SK-N-SH (cell line): Measurements from ENCODE around the gene ITPRIPL2. TPM values are rescaled to one million over a fixed set of nuclear protein-coding genes. Genes with fewer than 3 reads are reported as not detected.

ENCODE experiments used
- CTCF ChIA-PET: fragments of 300-600, 350-600 bp; formaldehyde crosslinking; extraction: SDS; loops from one replicate; lab custom pipeline; 2021; lab: Yijun Ruan, JAX
- POLR2A ChIA-PET: fragments of 350-600 bp; sonication (Branson Sonifier 250); formaldehyde crosslinking; extraction: SDS; loops from one replicate; lab custom pipeline; 2020; ENCODE audit warnings: antibody characterized with exemption, inconsistent platforms; lab: Yijun Ruan, JAX
- DNase-seq: peaks from one replicate; pipeline ENCODE4 v3.0.0; 2012
- H2AFZ ChIP-seq: fragments of 200-600 bp; sonication (generic); 2 replicates; pipeline ENCODE4 v1.8.1; 2016; ENCODE audit warnings: antibody characterized with exemption, mild to moderate bottlenecking, low read depth
- H3F3A ChIP-seq: fragments of 200-600 bp; sonication (generic); replicated peaks from 2 replicates; pipeline ENCODE3; 2016; ENCODE audit warnings: antibody characterized with exemption, mild to moderate bottlenecking; ENCODE audit not compliant: insufficient read depth
- H3K27ac ChIP-seq, 2 experiments: fragments of 200-500 bp in 1 of 2; fragments of 200-600 bp in 1 of 2; sonication (Bioruptor generic) in 1 of 2; sonication (generic), shearing (Covaris generic) in 1 of 2; 2 replicates each; pipeline versions ENCODE4 v1.5.1 to v1.6.1; 2014 to 2016; ENCODE audit warnings: low read depth in 2 of 2, inconsistent platforms in 1 of 2, low read length in 1 of 2, mild to moderate bottlenecking in 1 of 2, mixed read lengths in 1 of 2
- H3K27me3 ChIP-seq: fragments of 200-600 bp; sonication (generic), shearing (Covaris generic); 2 replicates; pipeline ENCODE4 v1.6.1; 2016; ENCODE audit warnings: mixed run types; ENCODE audit not compliant: insufficient read depth
- H3K36me3 ChIP-seq, 2 experiments: fragments of 200-500 bp in 1 of 2; fragments of 200-600 bp in 1 of 2; sonication (Bioruptor generic) in 1 of 2; sonication (generic) in 1 of 2; replicated peaks in 1 of 2; 2 replicates each; pipeline versions ENCODE3 to v1.5.1; 2014 to 2016; ENCODE audit warnings: low read length in 1 of 2, mild to moderate bottlenecking in 1 of 2; ENCODE audit not compliant: insufficient read depth in 2 of 2, control insufficient read depth in 1 of 2
- H3K4me1 ChIP-seq, 2 experiments: fragments of 200-500 bp in 1 of 2; fragments of 200-600 bp in 1 of 2; sonication (Bioruptor generic) in 1 of 2; sonication (generic), shearing (Covaris generic) in 1 of 2; 2 replicates each; pipeline versions ENCODE4 v1.5.1 to v1.6.1; 2014 to 2016; ENCODE audit warnings: low read depth in 1 of 2, low read length in 1 of 2, mixed run types in 1 of 2; ENCODE audit not compliant: insufficient read depth in 2 of 2, control insufficient read depth in 1 of 2
- H3K4me2 ChIP-seq: fragments of 200-600 bp; sonication (generic), shearing (Covaris generic); 2 replicates; pipeline ENCODE4 v1.6.1; 2017; ENCODE audit warnings: mixed run types
- H3K4me3 ChIP-seq, 2 experiments: fragments of 200-500 bp in 1 of 2; fragments of 200-600 bp in 1 of 2; sonication (Bioruptor generic) in 1 of 2; sonication (generic), shearing (Covaris generic) in 1 of 2; 2 replicates each; pipeline versions ENCODE4 v1.5.1 to v1.8.1; 2014 to 2016; ENCODE audit warnings: low read depth in 2 of 2, inconsistent platforms in 1 of 2, low read length in 1 of 2, mild to moderate bottlenecking in 1 of 2, mixed read lengths in 1 of 2, moderate library complexity in 1 of 2
- H3K79me2 ChIP-seq: fragments of 200-600 bp; sonication (generic); 2 replicates; pipeline ENCODE4 v1.8.1; 2017; ENCODE audit warnings: mild to moderate bottlenecking; ENCODE audit not compliant: insufficient read depth
- H3K9ac ChIP-seq: fragments of 200-600 bp; sonication (generic); 2 replicates; pipeline ENCODE4 v1.6.1; 2017; ENCODE audit warnings: mixed run types
- H3K9me2 ChIP-seq: fragments of 200-600 bp; sonication (generic); 2 replicates; pipeline ENCODE4 v1.6.1; 2017; ENCODE audit warnings: mixed run types
- H3K9me3 ChIP-seq: fragments of 200-600 bp; sonication (generic); 2 replicates; pipeline ENCODE4 v1.6.1; 2017; ENCODE audit warnings: mixed run types, mild to moderate bottlenecking, moderate library complexity
- H4K20me1 ChIP-seq: fragments of 200-600 bp; sonication (generic); 2 replicates; pipeline ENCODE4 v1.6.1; 2017; ENCODE audit warnings: mild to moderate bottlenecking, mixed run types; ENCODE audit not compliant: insufficient read depth
- CHD2 ChIP-seq: fragments of 150-350 bp; IDR thresholded peaks from 2 replicates; pipeline ENCODE4 v1.6.1; 2018; ENCODE audit warnings: low read length; ENCODE audit not compliant: partially characterized antibody
- MXI1 ChIP-seq: IDR thresholded peaks from 2 replicates; pipeline ENCODE4 v1.6.1; 2012; ENCODE audit warnings: mild to moderate bottlenecking, low read depth, low read length, improper control_type of control experiment
- NRF1 ChIP-seq: IDR thresholded peaks from 2 replicates; pipeline ENCODE4 v1.6.1; 2012; ENCODE audit warnings: low read depth, mild to moderate bottlenecking, low read length
- RAD21 ChIP-seq: IDR thresholded peaks from 2 replicates; pipeline ENCODE4 v1.6.1; 2012; ENCODE audit warnings: mild to moderate bottlenecking, low read length
- RFX5 ChIP-seq: IDR thresholded peaks from 2 replicates; pipeline ENCODE4 v1.6.1; 2012; ENCODE audit warnings: mild to moderate bottlenecking, improper control_type of control experiment, low read length
- SIN3A ChIP-seq: IDR thresholded peaks from 2 replicates; pipeline ENCODE4 v1.6.1; 2012; ENCODE audit warnings: low read depth, mild to moderate bottlenecking, low read length, moderate library complexity, borderline replicate concordance
- SMC3 ChIP-seq: IDR thresholded peaks from 2 replicates; pipeline ENCODE4 v1.6.1; 2012; ENCODE audit warnings: low read depth, low read length, improper control_type of control experiment
- YY1 ChIP-seq: IDR thresholded peaks from 2 replicates; pipeline ENCODE4 v1.4.0; 2012; ENCODE audit warnings: low read depth, mild to moderate bottlenecking
- WGBS: methylation state at CpG from one replicate; pipeline ENCODE4 v1.1.6; 2017; ENCODE audit warnings: low lambda C conversion rate; 5-methylcytosine and 5-hydroxymethylcytosine counted together
- polyA plus RNA-seq, 3 experiments: library from polyadenylated mRNA; depleted of rRNA; stranded (reverse); fragments of >200 nt; gene quantifications; 2 replicates each; pipeline ENCODE4 v1.2.3, GENCODE V29; 2012
- TF ChIP-seq, protein P1 (sequence below): fragments of 200-600 bp; sonication (generic); IDR thresholded peaks from 2 replicates; pipeline ENCODE4 v1.6.1; 2017; ENCODE audit warnings: antibody characterized with exemption, mild to moderate bottlenecking, moderate library complexity
- TF ChIP-seq, protein P2 (sequence below): fragments of 150-350 bp; IDR thresholded peaks from 2 replicates; pipeline ENCODE4 v1.6.1; 2017; ENCODE audit warnings: antibody characterized with exemption, low read length, low read depth, borderline replicate concordance
- TF ChIP-seq, protein P3 (sequence below): fragments of 150-350 bp; IDR thresholded peaks from 2 replicates; pipeline ENCODE4 v1.6.1; 2016; ENCODE audit warnings: mild to moderate bottlenecking, low read depth, low read length

ITPRIPL2 gene
- polyA plus RNA-seq, 1 of the 3 experiments (the other 2 are of a cell fraction) = 4.3 TPM

DNA sequence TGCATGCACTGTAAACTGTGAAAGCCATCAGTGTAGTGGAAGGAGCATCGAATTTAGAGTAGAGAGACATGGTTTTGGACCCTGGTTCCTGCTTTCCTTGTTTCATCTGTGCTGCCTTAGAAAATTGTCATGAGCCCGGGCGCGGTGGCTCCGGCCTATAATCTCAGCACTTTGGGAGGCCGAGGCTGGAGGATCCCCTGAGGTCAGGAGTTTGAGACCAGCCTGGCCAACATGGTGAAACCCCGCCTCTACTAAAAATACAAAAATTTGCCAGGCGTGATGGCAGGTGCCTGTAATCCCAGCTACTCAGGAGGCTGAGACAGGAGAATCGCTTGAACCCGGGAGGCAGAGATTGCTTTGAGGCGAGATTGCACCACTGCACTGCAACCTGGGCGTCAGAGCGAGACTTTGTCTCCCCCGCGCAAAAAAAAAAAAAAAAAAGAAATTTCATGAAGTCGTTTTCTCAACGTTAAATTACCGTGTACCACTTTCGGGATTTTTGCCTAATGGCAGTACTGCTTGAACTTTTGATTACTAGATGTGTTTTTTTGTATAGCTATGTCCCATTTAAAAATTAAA is 45.4 kb upstream of the ITPRIPL2 start:
- peak overlapping the region; percentile 97 for H3K9ac ChIP-seq
- TF ChIP-seq MXI1 = no peak
- no peak for TF ChIP-seq SIN3A
- TF ChIP-seq, protein P1, sequence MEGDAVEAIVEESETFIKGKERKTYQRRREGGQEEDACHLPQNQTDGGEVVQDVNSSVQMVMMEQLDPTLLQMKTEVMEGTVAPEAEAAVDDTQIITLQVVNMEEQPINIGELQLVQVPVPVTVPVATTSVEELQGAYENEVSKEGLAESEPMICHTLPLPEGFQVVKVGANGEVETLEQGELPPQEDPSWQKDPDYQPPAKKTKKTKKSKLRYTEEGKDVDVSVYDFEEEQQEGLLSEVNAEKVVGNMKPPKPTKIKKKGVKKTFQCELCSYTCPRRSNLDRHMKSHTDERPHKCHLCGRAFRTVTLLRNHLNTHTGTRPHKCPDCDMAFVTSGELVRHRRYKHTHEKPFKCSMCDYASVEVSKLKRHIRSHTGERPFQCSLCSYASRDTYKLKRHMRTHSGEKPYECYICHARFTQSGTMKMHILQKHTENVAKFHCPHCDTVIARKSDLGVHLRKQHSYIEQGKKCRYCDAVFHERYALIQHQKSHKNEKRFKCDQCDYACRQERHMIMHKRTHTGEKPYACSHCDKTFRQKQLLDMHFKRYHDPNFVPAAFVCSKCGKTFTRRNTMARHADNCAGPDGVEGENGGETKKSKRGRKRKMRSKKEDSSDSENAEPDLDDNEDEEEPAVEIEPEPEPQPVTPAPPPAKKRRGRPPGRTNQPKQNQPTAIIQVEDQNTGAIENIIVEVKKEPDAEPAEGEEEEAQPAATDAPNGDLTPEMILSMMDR = no peak
- TF ChIP-seq YY1 = no peak
- TF ChIP-seq CHD2 = no peak
- no peak for TF ChIP-seq RAD21
- TF ChIP-seq, all 33 proteins: peak for 0
- ChIA-PET CTCF (interaction anchor here (1.2 to 4.3 kb wide), 4 partner anchors 18 to 435 kb away, joined by 3 to 16 read pairs (median 6); partner anchors contain the start of gene TMC7), POLR2A (interaction anchor here (0.7 kb wide), 1 partner anchor 41 kb away, joined by 3 read pairs; no protein-coding TSS in a partner anchor)
- Histone ChIP-seq H3K9me2 (no peaks in the 10 kb centered on the region), H3K36me3 (no peaks in the 10 kb centered on the region), H3F3A (no peaks in the 10 kb centered on the region), H3K27ac (peak overlapping the region; percentile 92 to 99), H3K79me2 (peaks cover 13% of the 10 kb centered on the region), H3K4me1 (no peaks in the 10 kb centered on the region; a peak in 1 of 4 replicates), H2AFZ (peak overlapping the region; percentile 99), H3K9me3 (no peaks in the 10 kb centered on the region), H3K4me2 (peak overlapping the region; percentile 76), H3K27me3 (no peaks in the 10 kb centered on the region), H3K4me3 (peak overlapping the region; percentile 74 to 94), H4K20me1 (no peaks in the 10 kb centered on the region)
- no peak for DNase-seq
- 15% methylated on average over 16 of the region's 19 CpGs for WGBS

- H2AFZ ChIP-seq = no peak overlapping the region
- H3K9me3 ChIP-seq = no peaks in the 10 kb centered on the region
- CTCF ChIA-PET = interaction anchor here (0.6 to 3.0 kb wide), 12 partner anchors 9 to 304 kb away, joined by 3 to 17 read pairs (median 4); partner anchors contain the start of gene TMC7
- H3K27me3 ChIP-seq = no peaks in the 10 kb centered on the region
- H3K4me2 ChIP-seq = no peak overlapping the region
- peak; percentile 58 for DNase-seq
- H3F3A ChIP-seq = no peaks in the 10 kb centered on the region
- H3K27ac ChIP-seq = no peak overlapping the region
- no peak overlapping the region for H3K4me3 ChIP-seq
- H3K79me2 ChIP-seq = peaks cover 13% of the 10 kb centered on the region
- peaks cover 6 to 8% of the 10 kb centered on the region in 2 experiments for H3K36me3 ChIP-seq
- H3K9me2 ChIP-seq = no peaks in the 10 kb centered on the region
- TF ChIP-seq RAD21 (peak; percentile 74), RFX5 (no peak), NRF1 (no peak), SMC3 (peak; percentile 69)
- TF ChIP-seq, protein P2, sequence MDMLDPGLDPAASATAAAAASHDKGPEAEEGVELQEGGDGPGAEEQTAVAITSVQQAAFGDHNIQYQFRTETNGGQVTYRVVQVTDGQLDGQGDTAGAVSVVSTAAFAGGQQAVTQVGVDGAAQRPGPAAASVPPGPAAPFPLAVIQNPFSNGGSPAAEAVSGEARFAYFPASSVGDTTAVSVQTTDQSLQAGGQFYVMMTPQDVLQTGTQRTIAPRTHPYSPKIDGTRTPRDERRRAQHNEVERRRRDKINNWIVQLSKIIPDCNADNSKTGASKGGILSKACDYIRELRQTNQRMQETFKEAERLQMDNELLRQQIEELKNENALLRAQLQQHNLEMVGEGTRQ = no peak
- TF ChIP-seq, protein P1 = peak; percentile 79
- TF ChIP-seq, protein P3, sequence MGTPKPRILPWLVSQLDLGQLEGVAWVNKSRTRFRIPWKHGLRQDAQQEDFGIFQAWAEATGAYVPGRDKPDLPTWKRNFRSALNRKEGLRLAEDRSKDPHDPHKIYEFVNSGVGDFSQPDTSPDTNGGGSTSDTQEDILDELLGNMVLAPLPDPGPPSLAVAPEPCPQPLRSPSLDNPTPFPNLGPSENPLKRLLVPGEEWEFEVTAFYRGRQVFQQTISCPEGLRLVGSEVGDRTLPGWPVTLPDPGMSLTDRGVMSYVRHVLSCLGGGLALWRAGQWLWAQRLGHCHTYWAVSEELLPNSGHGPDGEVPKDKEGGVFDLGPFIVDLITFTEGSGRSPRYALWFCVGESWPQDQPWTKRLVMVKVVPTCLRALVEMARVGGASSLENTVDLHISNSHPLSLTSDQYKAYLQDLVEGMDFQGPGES = no peak
- TF ChIP-seq, all 33 proteins: peak for 3
- H3K4me1 ChIP-seq = no peaks in the 10 kb centered on the region
- POLR2A ChIA-PET = no interaction called here
- WGBS = 71% methylated on average over 21 of the region's 21 CpGs
- H4K20me1 ChIP-seq = no peaks in the 10 kb centered on the region
- H3K9ac ChIP-seq = no peak overlapping the region
Measured at GRCh38 chr16:19071811-19072777, 41.7 kb upstream of the ITPRIPL2 start.
